HEK293 (cell line): ENCODE data around the gene ITGB5.
A peak's percentile ranks its signal among the peaks of the same experiment; 100 is the strongest.

Experiments
- HOXA7 ChIP-seq: sonication (generic); formaldehyde crosslinking; IDR thresholded peaks from 2 replicates; pipeline ENCODE4 v1.8.1; 2022; ENCODE audit warnings: missing genetic modification reagents, borderline replicate concordance
- MEIS1 ChIP-seq: sonication (generic); formaldehyde crosslinking; IDR thresholded peaks from 2 replicates; pipeline ENCODE4 v1.8.1; 2022; ENCODE audit warnings: missing genetic modification reagents, mild to moderate bottlenecking, borderline replicate concordance
- PBX3 ChIP-seq: sonication (generic); formaldehyde crosslinking; IDR thresholded peaks from 2 replicates; pipeline ENCODE4 v1.8.1; 2022; ENCODE audit warnings: mild to moderate bottlenecking, moderate library complexity, missing genetic modification reagents
- PRDM4 ChIP-seq: fragments of 450-650 bp; formaldehyde crosslinking; IDR thresholded peaks from 2 replicates; pipeline ENCODE4 v1.5.1; 2017; ENCODE audit warnings: missing biosample characterization, missing genetic modification characterization
- WT1 ChIP-seq: fragments of 450-650 bp; formaldehyde crosslinking; IDR thresholded peaks from 2 replicates; pipeline ENCODE4 v1.5.1; 2016; ENCODE audit warnings: missing biosample characterization, missing genetic modification characterization
- YY2 ChIP-seq: fragments of 450-650 bp; formaldehyde crosslinking; IDR thresholded peaks from 2 replicates; pipeline ENCODE4 v1.5.1; 2016; ENCODE audit warnings: missing biosample characterization, missing genetic modification characterization
- ZBTB48 ChIP-seq: fragments of 450-650 bp; formaldehyde crosslinking; IDR thresholded peaks from 2 replicates; pipeline ENCODE4 v1.5.1; 2016; ENCODE audit warnings: missing biosample characterization, missing genetic modification characterization
- ZBTB49 ChIP-seq: fragments of 450-650 bp; formaldehyde crosslinking; IDR thresholded peaks from 2 replicates; pipeline ENCODE4 v1.5.1; 2016; ENCODE audit warnings: missing biosample characterization, missing genetic modification characterization, low read depth
- ZBTB6 ChIP-seq: fragments of 450-650 bp; formaldehyde crosslinking; IDR thresholded peaks from 2 replicates; pipeline ENCODE4 v1.5.1; 2017; ENCODE audit warnings: missing biosample characterization, missing genetic modification characterization
- ZNF114 ChIP-seq: fragments of 450-650 bp; formaldehyde crosslinking; IDR thresholded peaks from 2 replicates; pipeline ENCODE4 v1.5.0; 2017; ENCODE audit warnings: missing biosample characterization, missing genetic modification characterization
- ZNF140 ChIP-seq: fragments of 450-650 bp; formaldehyde crosslinking; IDR thresholded peaks from 2 replicates; pipeline ENCODE4 v1.5.1; 2016; ENCODE audit warnings: missing biosample characterization, missing genetic modification characterization
- ZNF248 ChIP-seq: fragments of 450-650 bp; formaldehyde crosslinking; IDR thresholded peaks from 2 replicates; pipeline ENCODE4 v1.5.1; 2017; ENCODE audit warnings: missing biosample characterization, missing genetic modification characterization
- ZNF350 ChIP-seq: fragments of 450-650 bp; formaldehyde crosslinking; IDR thresholded peaks from 2 replicates; pipeline ENCODE4 v1.5.0; 2017; ENCODE audit warnings: missing biosample characterization, mild to moderate bottlenecking, missing genetic modification characterization
- ZNF362 ChIP-seq: fragments of 450-650 bp; formaldehyde crosslinking; IDR thresholded peaks from 2 replicates; pipeline ENCODE4 v1.5.1; 2016; ENCODE audit warnings: missing biosample characterization, missing genetic modification characterization
- ZNF37A ChIP-seq: fragments of 450-650 bp; IDR thresholded peaks from 2 replicates; pipeline ENCODE4 v1.5.1; 2018; ENCODE audit warnings: missing biosample characterization, missing genetic modification characterization
- ZNF510 ChIP-seq: fragments of 450-650 bp; formaldehyde crosslinking; IDR thresholded peaks from 2 replicates; pipeline ENCODE4 v1.5.1; 2018; ENCODE audit warnings: mild to moderate bottlenecking, missing genetic modification characterization, missing biosample characterization; ENCODE audit not compliant: insufficient replicate concordance
- ZNF549 ChIP-seq: fragments of 450-650 bp; IDR thresholded peaks from 2 replicates; pipeline ENCODE4 v1.5.1; 2018; ENCODE audit warnings: missing biosample characterization, missing genetic modification characterization, mild to moderate bottlenecking, inconsistent platforms, moderate library complexity
- ZNF558 ChIP-seq: fragments of 450-650 bp; formaldehyde crosslinking; IDR thresholded peaks from 2 replicates; pipeline ENCODE4 v1.5.1; 2016; ENCODE audit warnings: missing biosample characterization, missing genetic modification characterization
- ZNF626 ChIP-seq: fragments of 450-650 bp; sonication (Bioruptor Pico); formaldehyde crosslinking; IDR thresholded peaks from 2 replicates; pipeline ENCODE4 v1.5.1; 2018; ENCODE audit warnings: missing biosample characterization, missing genetic modification characterization, inconsistent platforms
- ZNF629 ChIP-seq: fragments of 450-650 bp; formaldehyde crosslinking; IDR thresholded peaks from 2 replicates; pipeline ENCODE4 v1.5.1; 2017; ENCODE audit warnings: missing biosample characterization, missing genetic modification characterization
- ZNF660 ChIP-seq: fragments of 450-650 bp; IDR thresholded peaks from 2 replicates; pipeline ENCODE4 v1.5.1; 2018; ENCODE audit warnings: missing biosample characterization, mild to moderate bottlenecking, missing genetic modification characterization
- ZNF776 ChIP-seq: fragments of 450-650 bp; formaldehyde crosslinking; IDR thresholded peaks from 2 replicates; pipeline ENCODE4 v1.5.0; 2017; ENCODE audit warnings: missing biosample characterization, missing genetic modification characterization, borderline replicate concordance
- TF ChIP-seq, protein P1 (sequence below): fragments of 450-650 bp; formaldehyde crosslinking; IDR thresholded peaks from 2 replicates; pipeline ENCODE4 v1.5.1; 2016; ENCODE audit warnings: missing biosample characterization, missing genetic modification characterization
- TF ChIP-seq, protein P2 (sequence below): fragments of 450-650 bp; IDR thresholded peaks from 2 replicates; pipeline ENCODE4 v1.5.1; 2018; ENCODE audit warnings: missing biosample characterization, mild to moderate bottlenecking, missing genetic modification characterization
- TF ChIP-seq, protein P3 (sequence below): fragments of 450-650 bp; formaldehyde crosslinking; IDR thresholded peaks from 2 replicates; pipeline ENCODE4 v1.5.1; 2016; ENCODE audit warnings: missing biosample characterization, missing genetic modification characterization, low read depth

ITGB5 gene

GRCh38 chr3:124730129-124730940 lies 156.8 kb downstream of the ITGB5 start, which contains the start of gene UMPS (continued):
- TF ChIP-seq ZBTB49 (tag by site-specific recombination) (no peak), WT1 (no peak), ZNF114 (tag by site-specific recombination) (no peak), ZNF549 (tag by site-specific recombination) (no peak), ZBTB6 (no peak), ZNF626 (tag by site-specific recombination) (no peak), ZNF140 (tag by site-specific recombination) (no peak), YY2 (tag by site-specific recombination) (peak; percentile 93), PRDM4 (tag by site-specific recombination) (no peak), ZNF776 (no peak), ZNF660 (tag by site-specific recombination) (peak; percentile 63), ZNF558 (tag by site-specific recombination) (no peak), PBX3 (CRISPR knock-in tag) (no peak), ZNF362 (tag by site-specific recombination) (no peak), ZBTB48 (tag by site-specific recombination) (no peak), ZNF350 (tag by site-specific recombination) (no peak), MEIS1 (CRISPR knock-in tag) (no peak), HOXA7 (CRISPR knock-in tag) (no peak), ZNF629 (tag by site-specific recombination) (peak; percentile 97), ZNF248 (tag by site-specific recombination) (no peak), ZNF37A (tag by site-specific recombination) (no peak), ZNF510 (tag by site-specific recombination) (no peak)
- TF ChIP-seq, protein P1, sequence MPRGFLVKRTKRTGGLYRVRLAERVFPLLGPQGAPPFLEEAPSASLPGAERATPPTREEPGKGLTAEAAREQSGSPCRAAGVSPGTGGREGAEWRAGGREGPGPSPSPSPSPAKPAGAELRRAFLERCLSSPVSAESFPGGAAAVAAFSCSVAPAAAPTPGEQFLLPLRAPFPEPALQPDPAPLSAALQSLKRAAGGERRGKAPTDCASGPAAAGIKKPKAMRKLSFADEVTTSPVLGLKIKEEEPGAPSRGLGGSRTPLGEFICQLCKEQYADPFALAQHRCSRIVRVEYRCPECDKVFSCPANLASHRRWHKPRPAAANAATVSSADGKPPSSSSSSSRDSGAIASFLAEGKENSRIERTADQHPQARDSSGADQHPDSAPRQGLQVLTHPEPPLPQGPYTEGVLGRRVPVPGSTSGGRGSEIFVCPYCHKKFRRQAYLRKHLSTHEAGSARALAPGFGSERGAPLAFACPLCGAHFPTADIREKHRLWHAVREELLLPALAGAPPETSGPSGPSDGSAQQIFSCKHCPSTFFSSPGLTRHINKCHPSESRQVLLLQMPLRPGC: no peak
- TF ChIP-seq, protein P2, sequence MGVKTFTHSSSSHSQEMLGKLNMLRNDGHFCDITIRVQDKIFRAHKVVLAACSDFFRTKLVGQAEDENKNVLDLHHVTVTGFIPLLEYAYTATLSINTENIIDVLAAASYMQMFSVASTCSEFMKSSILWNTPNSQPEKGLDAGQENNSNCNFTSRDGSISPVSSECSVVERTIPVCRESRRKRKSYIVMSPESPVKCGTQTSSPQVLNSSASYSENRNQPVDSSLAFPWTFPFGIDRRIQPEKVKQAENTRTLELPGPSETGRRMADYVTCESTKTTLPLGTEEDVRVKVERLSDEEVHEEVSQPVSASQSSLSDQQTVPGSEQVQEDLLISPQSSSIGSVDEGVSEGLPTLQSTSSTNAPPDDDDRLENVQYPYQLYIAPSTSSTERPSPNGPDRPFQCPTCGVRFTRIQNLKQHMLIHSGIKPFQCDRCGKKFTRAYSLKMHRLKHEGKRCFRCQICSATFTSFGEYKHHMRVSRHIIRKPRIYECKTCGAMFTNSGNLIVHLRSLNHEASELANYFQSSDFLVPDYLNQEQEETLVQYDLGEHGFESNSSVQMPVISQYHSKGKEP: 0 out of 2 replicates have a peak, but pooled peaks have one; percentile 10
- TF ChIP-seq, protein P3, sequence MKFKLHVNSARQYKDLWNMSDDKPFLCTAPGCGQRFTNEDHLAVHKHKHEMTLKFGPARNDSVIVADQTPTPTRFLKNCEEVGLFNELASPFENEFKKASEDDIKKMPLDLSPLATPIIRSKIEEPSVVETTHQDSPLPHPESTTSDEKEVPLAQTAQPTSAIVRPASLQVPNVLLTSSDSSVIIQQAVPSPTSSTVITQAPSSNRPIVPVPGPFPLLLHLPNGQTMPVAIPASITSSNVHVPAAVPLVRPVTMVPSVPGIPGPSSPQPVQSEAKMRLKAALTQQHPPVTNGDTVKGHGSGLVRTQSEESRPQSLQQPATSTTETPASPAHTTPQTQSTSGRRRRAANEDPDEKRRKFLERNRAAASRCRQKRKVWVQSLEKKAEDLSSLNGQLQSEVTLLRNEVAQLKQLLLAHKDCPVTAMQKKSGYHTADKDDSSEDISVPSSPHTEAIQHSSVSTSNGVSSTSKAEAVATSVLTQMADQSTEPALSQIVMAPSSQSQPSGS: peak; percentile 98
